WTC11 (cell line): Measurements from ENCODE around the gene C1QTNF4. TPM values are rescaled to one million over a fixed set of nuclear protein-coding genes. Genes with fewer than 3 reads are reported as not detected.
A peak's percentile ranks its signal among the peaks of the same experiment; 100 is the strongest.

Experiments used
- ATAC-seq: fragments of 200-7000 bp; cut with Tn5 transposase; 2 replicates; pipeline ENCODE4 v1.10.0; 2021; ENCODE audit warnings: mild to moderate bottlenecking, moderate library complexity
- CTCF ChIA-PET: fragments of 300-600 bp; sonication (Branson Sonifier 250); formaldehyde crosslinking; loops from one replicate; lab custom pipeline; 2021; ENCODE audit warnings: antibody characterized with exemption; lab: Charles Lee
- POLR2A ChIA-PET: fragments of 350-600 bp; sonication (Branson Sonifier 250); formaldehyde crosslinking; loops from one replicate; lab custom pipeline; 2021; ENCODE audit warnings: antibody characterized with exemption; lab: Charles Lee
- DNase-seq: peaks from one replicate; pipeline ENCODE4 v3.0.0; 2021; ENCODE audit warnings: low spot score
- H3K27ac Mint-ChIP-seq: 2 replicates; pipeline ENCODE4 v1.8.0; 2021; ENCODE audit warnings: mixed read lengths
- H3K27me3 Mint-ChIP-seq: 2 replicates; pipeline ENCODE4 v1.8.0; 2021; ENCODE audit warnings: low read depth, mild to moderate bottlenecking, moderate library complexity, mixed read lengths
- H3K36me3 Mint-ChIP-seq: 2 replicates; pipeline ENCODE4 v1.8.0; 2021; ENCODE audit warnings: mixed read lengths
- H3K4me1 Mint-ChIP-seq: 2 replicates; pipeline ENCODE4 v1.8.0; 2022; ENCODE audit warnings: mixed read lengths
- H3K4me3 Mint-ChIP-seq: 2 replicates; pipeline ENCODE4 v1.8.0; 2021; ENCODE audit warnings: mild to moderate bottlenecking, moderate library complexity, mixed read lengths
- H3K9me3 Mint-ChIP-seq: 2 replicates; pipeline ENCODE4 v1.8.0; 2021; ENCODE audit warnings: mixed read lengths
- ARID4B ChIP-seq: sonication (generic); formaldehyde crosslinking; IDR thresholded peaks from 2 replicates; pipeline ENCODE4 v1.8.0; 2023; ENCODE audit warnings: missing genetic modification reagents, mild to moderate bottlenecking, borderline replicate concordance
- ATF2 ChIP-seq: sonication (generic); formaldehyde crosslinking; IDR thresholded peaks from 2 replicates; pipeline ENCODE4 v1.8.1; 2022; ENCODE audit warnings: low read depth, missing genetic modification reagents, borderline replicate concordance
- ATF6 ChIP-seq: sonication (generic); formaldehyde crosslinking; IDR thresholded peaks from 2 replicates; pipeline ENCODE4 v1.8.1; 2023; ENCODE audit warnings: mild to moderate bottlenecking, missing genetic modification reagents
- ETV6 ChIP-seq: sonication (generic); formaldehyde crosslinking; IDR thresholded peaks from 2 replicates; pipeline ENCODE4 v1.8.1; 2022; ENCODE audit warnings: mild to moderate bottlenecking, missing genetic modification reagents
- IRF1 ChIP-seq: sonication (generic); formaldehyde crosslinking; IDR thresholded peaks from 2 replicates; pipeline ENCODE4 v1.8.0; 2023; ENCODE audit warnings: missing genetic modification reagents
- JUN ChIP-seq: sonication (generic); formaldehyde crosslinking; IDR thresholded peaks from 2 replicates; pipeline ENCODE4 v1.8.0; 2023; ENCODE audit warnings: mild to moderate bottlenecking, missing genetic modification reagents
- NFE2L1 ChIP-seq: sonication (generic); formaldehyde crosslinking; IDR thresholded peaks from 2 replicates; pipeline ENCODE4 v1.8.1; 2023; ENCODE audit warnings: missing genetic modification reagents
- NFYB ChIP-seq: sonication (generic); formaldehyde crosslinking; conservative IDR thresholded peaks from 2 replicates; pipeline ENCODE4 v1.8.0; 2022; ENCODE audit warnings: low read depth, missing genetic modification reagents
- PREB ChIP-seq: sonication (generic); formaldehyde crosslinking; IDR thresholded peaks from 2 replicates; pipeline ENCODE4 v1.8.1; 2022; ENCODE audit warnings: mild to moderate bottlenecking, missing genetic modification reagents, moderate library complexity, borderline replicate concordance
- SMAD3 ChIP-seq: sonication (generic); formaldehyde crosslinking; IDR thresholded peaks from 2 replicates; pipeline ENCODE4 v1.8.0; 2022; ENCODE audit warnings: missing genetic modification reagents, mild to moderate bottlenecking, borderline replicate concordance
- TP53 ChIP-seq: sonication (generic); formaldehyde crosslinking; IDR thresholded peaks from 2 replicates; pipeline ENCODE4 v1.8.1; 2023; ENCODE audit warnings: mild to moderate bottlenecking, missing genetic modification reagents
- ZBTB21 ChIP-seq: sonication (generic); formaldehyde crosslinking; IDR thresholded peaks from 2 replicates; pipeline ENCODE4 v1.8.1; 2023; ENCODE audit warnings: mild to moderate bottlenecking, missing genetic modification reagents, borderline replicate concordance
- ZMAT4 ChIP-seq: fragments of 250-450 bp; sonication (Bioruptor Pico); IDR thresholded peaks from 2 replicates; pipeline ENCODE4 v1.9.0; 2021; ENCODE audit warnings: mild to moderate bottlenecking
- ZNF121 ChIP-seq: sonication (generic); formaldehyde crosslinking; IDR thresholded peaks from 2 replicates; pipeline ENCODE4 v1.8.0; 2023; ENCODE audit warnings: missing genetic modification reagents
- ZNF281 ChIP-seq: sonication (generic); formaldehyde crosslinking; IDR thresholded peaks from 2 replicates; pipeline ENCODE4 v1.8.0; 2023; ENCODE audit warnings: mild to moderate bottlenecking, missing genetic modification reagents
- ZNF317 ChIP-seq: sonication (generic); formaldehyde crosslinking; IDR thresholded peaks from 2 replicates; pipeline ENCODE4 v1.8.1; 2023; ENCODE audit warnings: low read depth, mild to moderate bottlenecking, moderate library complexity, missing genetic modification reagents, borderline replicate concordance
- ZSCAN18 ChIP-seq: fragments of 250-450 bp; sonication (Bioruptor Pico); IDR thresholded peaks from 2 replicates; pipeline ENCODE4 v2.1.2; 2022; ENCODE audit warnings: mild to moderate bottlenecking, moderate library complexity
- total RNA-seq: library from RNA; stranded (reverse); gene quantifications from 3 replicates; pipeline ENCODE4 v1.2.3, GENCODE V29; 2021

The C1QTNF4 gene
- total RNA-seq, 1 experiment from 2014 or later = 9.5 TPM

GRCh38 chr11:47626234-47626633 lies 32.0 kb upstream of the C1QTNF4 start:
- ChIA-PET POLR2A (interaction anchor here (0.7 kb wide), 1 partner anchor 26 kb away, joined by 5 read pairs; no protein-coding TSS in a partner anchor), CTCF (interaction anchor here (1.2 kb wide), 1 partner anchor 9 kb away, joined by 3 read pairs; no protein-coding TSS in a partner anchor)
- no peaks in the 10 kb centered on the region for H3K9me3 Mint-ChIP-seq
- no peak overlapping the region for H3K4me3 Mint-ChIP-seq
- no peak for ATAC-seq
- no peaks in the 10 kb centered on the region for H3K4me1 Mint-ChIP-seq
- H3K27ac Mint-ChIP-seq = no peak overlapping the region
- H3K27me3 Mint-ChIP-seq = no peaks in the 10 kb centered on the region; the same call in 1 of the 2 replicates
- TF ChIP-seq SMAD3 (no peak), TP53 (CRISPR knock-in tag) (no peak), ZNF121 (CRISPR knock-in tag) (peak; percentile 79)
- DNase-seq = no peak
- peaks cover 69% of the 10 kb centered on the region for H3K36me3 Mint-ChIP-seq

- no peaks in the 10 kb centered on the region for H3K9me3 Mint-ChIP-seq
- peaks cover 40% of the 10 kb centered on the region for H3K36me3 Mint-ChIP-seq
- H3K4me1 Mint-ChIP-seq = no peaks in the 10 kb centered on the region
- no peak overlapping the region for H3K27ac Mint-ChIP-seq
- ChIA-PET CTCF (no interaction called here), POLR2A (no interaction called here)
- TF ChIP-seq NFYB (CRISPR knock-in tag) = no peak
- no peak for TF ChIP-seq ZMAT4 (CRISPR knock-in tag)
- TF ChIP-seq ZBTB21 = no peak
- H3K27me3 Mint-ChIP-seq = no peaks in the 10 kb centered on the region
- no peak for DNase-seq
- H3K4me3 Mint-ChIP-seq = no peak overlapping the region
- no peak for ATAC-seq
Measured at GRCh38 chr11:47620836-47621378, 26.7 kb upstream of the C1QTNF4 start.

GRCh38 chr11:47617417-47617809 lies 23.2 kb upstream of the C1QTNF4 start:
- H3K36me3 Mint-ChIP-seq = peaks cover 20% of the 10 kb centered on the region
- no peak for ATAC-seq
- no peak overlapping the region for H3K27ac Mint-ChIP-seq
- ChIA-PET POLR2A (no interaction called here), CTCF (interaction anchor here (0.6 to 1.6 kb wide), 7 partner anchors 10 to 205 kb away, joined by 3 to 9 read pairs (median 4); partner anchors contain the start of gene C1QTNF4)
- no peaks in the 10 kb centered on the region for H3K4me1 Mint-ChIP-seq
- no peaks in the 10 kb centered on the region for H3K9me3 Mint-ChIP-seq
- DNase-seq = no peak
- no peak overlapping the region for H3K4me3 Mint-ChIP-seq
- H3K27me3 Mint-ChIP-seq = no peaks in the 10 kb centered on the region
- TF ChIP-seq NFE2L1 (CRISPR knock-in tag) = no peak
- TF ChIP-seq ETV6 (CRISPR knock-in tag) = no peak
- no peak for TF ChIP-seq ZNF281
- TF ChIP-seq ATF2 (CRISPR knock-in tag) = no peak
- TF ChIP-seq PREB (CRISPR knock-in tag) = no peak
- TF ChIP-seq ARID4B (CRISPR knock-in tag) = no peak
- no peak for TF ChIP-seq ATF6 (CRISPR knock-in tag)
- TF ChIP-seq ZNF317 (CRISPR knock-in tag) = no peak
- TF ChIP-seq JUN (CRISPR knock-in tag) = no peak
- no peak for TF ChIP-seq ZSCAN18 (CRISPR knock-in tag)
- TF ChIP-seq IRF1 (CRISPR knock-in tag) = no peak
